Spleen (tissue), 11 donors: ENCODE results near the gene UTS2B. TPM values are rescaled to one million over a fixed set of nuclear protein-coding genes. Genes with fewer than 3 reads are reported as not detected.

Source experiments
- DNase-seq: peaks from one replicate; pipeline ENCODE4 v3.0.0-alpha.2; 2020
- H3K27ac ChIP-seq, 8 donors: fragments of 200-600 bp; sonication (generic) in 7 of 8; 1 replicate in 4 of 8; 2 replicates in 4 of 8; pipeline versions ENCODE4 v1.5.0 to v1.8.0; 2016 to 2021; ENCODE audit warnings: inconsistent platforms in 4 of 8, mild to moderate bottlenecking in 4 of 8, moderate library complexity in 1 of 8
- H3K27me3 ChIP-seq, 7 donors: fragments of 200-600 bp; sonication (generic) in 6 of 7; replicated peaks in 1 of 7; 1 replicate in 4 of 7; 2 replicates in 3 of 7; pipeline versions ENCODE4 v1.5.0 to v1.8.0; 2016 to 2021; ENCODE audit warnings: inconsistent platforms in 3 of 7, mild to moderate bottlenecking in 1 of 7
- H3K36me3 ChIP-seq, 6 donors: fragments of 200-600 bp; sonication (generic) in 5 of 6; 1 replicate in 4 of 6; 2 replicates in 2 of 6; pipeline versions ENCODE4 v1.5.0 to v1.8.0; 2016 to 2021; ENCODE audit warnings: inconsistent platforms in 2 of 6
- H3K4me1 ChIP-seq, 6 donors: fragments of 200-600 bp; sonication (generic) in 5 of 6; 1 replicate in 3 of 6; 2 replicates in 3 of 6; pipeline versions ENCODE4 v1.5.0 to v1.8.0; 2016 to 2021; ENCODE audit warnings: inconsistent platforms in 3 of 6
- H3K4me3 ChIP-seq, 8 donors: fragments of 200-600 bp; sonication (generic) in 7 of 8; 1 replicate in 4 of 8; 2 replicates in 4 of 8; pipeline versions ENCODE4 v1.5.0 to v1.8.0; 2016 to 2021; ENCODE audit warnings: inconsistent platforms in 4 of 8, mild to moderate bottlenecking in 4 of 8, moderate library complexity in 2 of 8
- H3K9me3 ChIP-seq, 8 donors: fragments of 200-600 bp; sonication (generic) in 7 of 8; 1 replicate in 4 of 8; 2 replicates in 4 of 8; pipeline versions ENCODE4 v1.5.0 to v1.8.0; 2016 to 2021; ENCODE audit warnings: inconsistent platforms in 4 of 8
- POLR2A ChIP-seq, 3 donors: fragments of 450-650 bp; IDR thresholded peaks; one replicate each; pipeline ENCODE4 v1.5.1; 2017; ENCODE audit warnings: antibody characterized with exemption in 3 of 3, mild to moderate bottlenecking in 1 of 3
- POLR2AphosphoS5 ChIP-seq, 3 donors: sonication (generic); formaldehyde crosslinking; IDR thresholded peaks; one replicate each; pipeline ENCODE4 v1.5.1; 2017; ENCODE audit warnings: antibody characterized with exemption in 3 of 3
- WGBS, 5 donors: extraction: QIAGEN DNeasy Blood & Tissue Kit in 3 of 5; methylation state at CpG; one replicate each; pipeline versions ENCODE4 v1.1.5 to v1.1.7; 2013 to 2018; 5-methylcytosine and 5-hydroxymethylcytosine counted together
- intact Hi-C: fragments of 100-400 bp; cut with DNase I; formaldehyde crosslinking; loops from one replicate; pipeline ENCODE4 v1.15.0; 2023; ENCODE audit warnings: low total_unique reads
- polyA plus RNA-seq, 3 donors: library from polyadenylated mRNA; stranded (reverse); fragments of 200-250 nt; gene quantifications; one replicate each; pipeline ENCODE4 v1.2.1, GENCODE V29; 2013
- total RNA-seq, 7 donors: library from RNA; depleted of rRNA in 3 of 7; stranded (reverse); fragments of >200 nt in 3 of 7; fragmentation: NEBNext Ultra II Directional in 4 of 7; extraction: Animal tissue kit (Norgen Biotek cat#: 25700) in 4 of 7; gene quantifications; one replicate each; pipeline versions ENCODE4 v1.1.0 to v1.2.1, GENCODE V29; 2016 to 2021
- TF ChIP-seq, protein P1 (sequence below), 11 experiments: fragments of 200-600 bp in 7 of 11; fragments of 450-650 bp in 4 of 11; sonication (generic) in 4 of 11; IDR thresholded peaks in 8 of 11; conservative IDR thresholded peaks in 3 of 11; 1 replicate in 7 of 11; 2 replicates in 4 of 11; pipeline versions ENCODE4 v1.4.0 to v1.8.0; 2016 to 2021; ENCODE audit warnings: antibody characterized with exemption in 11 of 11, inconsistent platforms in 4 of 11, mild to moderate bottlenecking in 1 of 11
- donor health status: healthy with polysubstance abuse.
- donor health status: DM: no; HTN: no; CAD: no; lungs with moderate emphysema.
- donor health status: DM: no; HTN: no; CAD: no.
- donor health status: Bipolar disorder and iron deficiency.
- donor health status: healthy.
- donor health status: DM: no; HTN: no; CAD: no.
- donor health status: DM: yes; HTN: yes; CAD: no.

Gene UTS2B
- total and polyA plus RNA-seq, 10 donors, result 0.20 to 3.2 (median 0.54) TPM; not detected in 1

DNA sequence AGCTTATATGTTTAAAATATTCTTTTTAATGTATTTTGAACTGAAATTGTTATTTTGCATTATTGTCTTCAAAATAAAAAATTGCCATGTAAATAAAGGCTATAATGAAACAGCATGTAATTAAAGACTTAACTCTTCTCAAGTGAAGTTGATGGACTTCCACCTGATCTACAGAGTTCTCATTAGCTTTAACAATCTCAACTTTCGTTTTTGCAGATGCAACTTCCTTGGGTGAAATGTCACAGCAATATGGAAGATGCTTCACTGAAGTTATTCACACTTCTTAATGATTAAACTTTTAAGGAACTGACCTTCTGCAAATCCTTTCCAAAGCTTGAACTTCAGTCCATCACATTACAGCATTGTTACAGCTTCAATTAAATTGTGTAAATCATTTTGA lies 67.7 kb downstream of the UTS2B start:
- Histone ChIP-seq H3K4me3 (no peak overlapping the region), H3K9me3 (no peaks in the 10 kb centered on the region), H3K27ac (peak overlapping the region in 5 of 8 donors; percentile 0 to 71 (median 63)), H3K36me3 (no peaks in the 10 kb centered on the region), H3K4me1 (peaks cover 9 to 41% (median 23%) of the 10 kb centered on the region in 6 donors), H3K27me3 (no peaks in the 10 kb centered on the region)
- 43 to 77% (median 45%) methylated on average over 1 of the region's 1 CpG for WGBS, 5 donors
- no peak for DNase-seq
- TF ChIP-seq POLR2AphosphoS5 (IDR thresholded peaks at IDR 0.05), result no peak
- no peak for TF ChIP-seq POLR2A (IDR thresholded peaks at IDR 0.05)
- TF ChIP-seq, protein P1, sequence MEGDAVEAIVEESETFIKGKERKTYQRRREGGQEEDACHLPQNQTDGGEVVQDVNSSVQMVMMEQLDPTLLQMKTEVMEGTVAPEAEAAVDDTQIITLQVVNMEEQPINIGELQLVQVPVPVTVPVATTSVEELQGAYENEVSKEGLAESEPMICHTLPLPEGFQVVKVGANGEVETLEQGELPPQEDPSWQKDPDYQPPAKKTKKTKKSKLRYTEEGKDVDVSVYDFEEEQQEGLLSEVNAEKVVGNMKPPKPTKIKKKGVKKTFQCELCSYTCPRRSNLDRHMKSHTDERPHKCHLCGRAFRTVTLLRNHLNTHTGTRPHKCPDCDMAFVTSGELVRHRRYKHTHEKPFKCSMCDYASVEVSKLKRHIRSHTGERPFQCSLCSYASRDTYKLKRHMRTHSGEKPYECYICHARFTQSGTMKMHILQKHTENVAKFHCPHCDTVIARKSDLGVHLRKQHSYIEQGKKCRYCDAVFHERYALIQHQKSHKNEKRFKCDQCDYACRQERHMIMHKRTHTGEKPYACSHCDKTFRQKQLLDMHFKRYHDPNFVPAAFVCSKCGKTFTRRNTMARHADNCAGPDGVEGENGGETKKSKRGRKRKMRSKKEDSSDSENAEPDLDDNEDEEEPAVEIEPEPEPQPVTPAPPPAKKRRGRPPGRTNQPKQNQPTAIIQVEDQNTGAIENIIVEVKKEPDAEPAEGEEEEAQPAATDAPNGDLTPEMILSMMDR (IDR thresholded peaks at IDR 0.05 in 8 of 11, conservative IDR thresholded peaks at IDR 0.05 in 3 of 11), result no peak
- intact Hi-C loops, result no loop called here

DNA sequence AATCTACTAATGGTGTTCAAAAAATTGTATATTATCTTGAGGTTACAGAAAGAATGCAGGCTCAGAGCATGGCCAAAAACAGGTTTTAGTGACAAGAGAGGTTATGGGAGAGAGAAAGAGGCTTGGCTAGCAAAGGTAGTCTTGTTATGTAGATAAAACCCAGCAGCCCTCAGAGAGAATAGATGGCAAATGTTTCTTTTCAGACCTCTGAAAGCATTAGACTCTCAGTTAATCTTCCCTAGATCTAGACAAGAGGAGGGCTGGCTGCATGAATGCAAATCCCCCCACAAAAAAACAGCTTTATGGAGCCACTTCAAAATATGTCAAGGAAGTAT lies 69.1 kb downstream of the UTS2B start:
- intact Hi-C loops, result no loop called here
- DNase-seq, result no peak

DNA sequence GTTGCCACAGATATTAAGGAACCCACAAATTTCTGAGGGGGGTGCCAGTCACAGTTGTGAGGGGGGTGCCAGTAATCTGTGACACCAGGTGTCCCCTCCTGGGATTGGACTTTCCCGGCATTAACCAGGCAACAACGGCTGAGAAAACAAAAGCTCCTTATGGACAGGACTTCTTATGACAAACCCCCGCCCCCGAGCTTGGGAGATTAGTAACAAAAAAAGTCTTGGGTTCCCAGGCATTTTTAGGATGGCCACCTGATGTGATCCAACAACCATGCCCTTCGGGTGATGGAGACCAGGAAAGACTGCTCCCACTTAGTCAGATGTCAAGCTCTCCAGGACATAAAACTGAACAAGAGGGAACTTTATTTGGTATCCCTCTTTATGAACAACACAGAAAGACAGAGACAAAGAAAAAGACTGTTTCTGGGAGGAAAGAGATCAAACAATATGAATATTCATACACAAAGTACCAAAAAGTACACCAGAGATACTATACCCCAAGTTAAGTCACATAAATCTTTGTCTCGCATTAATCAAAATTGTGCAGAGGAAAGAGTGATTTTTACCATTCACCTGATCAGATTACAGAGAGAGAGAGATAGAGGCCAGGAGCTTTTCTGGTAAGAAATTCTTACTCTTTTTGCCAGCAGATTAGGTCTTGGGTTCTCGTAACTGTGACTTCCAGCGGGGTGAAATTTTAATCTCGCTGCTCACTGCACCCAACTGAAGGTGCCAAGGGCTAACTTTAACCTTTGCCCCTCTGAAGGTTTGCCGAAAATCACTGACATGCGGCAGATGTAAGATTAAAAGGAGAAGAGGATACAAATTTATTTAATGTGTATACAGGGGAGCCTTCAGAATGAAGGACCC lies 69.7 kb downstream of the UTS2B start:
- H3K4me1 ChIP-seq, result peaks cover 9 to 54% (median 28%) of the 10 kb centered on the region in 6 donors
- intact Hi-C loops, result no loop called here
- no peaks in the 10 kb centered on the region for H3K36me3 ChIP-seq
- WGBS, 5 donors, result 88 to 95% (median 93%) methylated on average over 11 of the region's 11 CpGs
- no peak for DNase-seq
- no peak overlapping the region for H3K4me3 ChIP-seq
- no peaks in the 10 kb centered on the region for H3K9me3 ChIP-seq
- H3K27me3 ChIP-seq, result no peaks in the 10 kb centered on the region
- no peak overlapping the region for H3K27ac ChIP-seq
- TF ChIP-seq POLR2A (IDR thresholded peaks at IDR 0.05), result no peak
- TF ChIP-seq, protein P1 (IDR thresholded peaks at IDR 0.05 in 8 of 11, conservative IDR thresholded peaks at IDR 0.05 in 3 of 11), result no peak
- no peak for TF ChIP-seq POLR2AphosphoS5 (IDR thresholded peaks at IDR 0.05)

More for the DNA sequence above, 69.1 kb downstream of the UTS2B start:
- H3K4me1 ChIP-seq, result peaks cover 9 to 50% (median 26%) of the 10 kb centered on the region in 6 donors
- H3K27ac ChIP-seq, result no peak overlapping the region
- H3K9me3 ChIP-seq, result no peaks in the 10 kb centered on the region
- no peaks in the 10 kb centered on the region for H3K27me3 ChIP-seq
- H3K4me3 ChIP-seq, result no peak overlapping the region
- no peak for TF ChIP-seq POLR2AphosphoS5 (IDR thresholded peaks at IDR 0.05)
- TF ChIP-seq POLR2A (IDR thresholded peaks at IDR 0.05), result no peak
- TF ChIP-seq, protein P1 (IDR thresholded peaks at IDR 0.05 in 8 of 11, conservative IDR thresholded peaks at IDR 0.05 in 3 of 11), result no peak
- H3K36me3 ChIP-seq, result no peaks in the 10 kb centered on the region

DNA sequence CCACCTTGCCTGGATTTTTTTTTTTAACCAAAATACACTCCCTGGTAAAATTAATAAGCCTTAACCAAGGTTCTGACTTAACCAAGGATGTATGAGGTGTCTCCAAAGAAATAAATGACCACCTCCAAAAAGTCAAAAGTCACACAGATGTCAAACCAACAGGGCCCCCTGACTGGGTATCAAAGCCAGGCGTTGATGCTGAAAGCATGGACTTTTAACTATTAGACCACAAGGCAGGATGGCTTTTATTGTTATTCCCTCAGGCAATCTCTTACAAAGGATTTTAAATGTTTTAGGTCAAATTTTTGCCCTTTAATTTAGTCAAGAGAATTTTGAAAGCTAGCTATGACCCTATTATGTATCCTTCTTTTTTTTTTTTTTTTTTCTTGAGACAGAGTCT lies 70.8 kb downstream of the UTS2B start:
- WGBS, 5 donors, result 0 to 89% (median 89%) methylated on average over 1 of the region's 1 CpG
- DNase-seq, result no peak
- intact Hi-C loops, result no loop called here
- Histone ChIP-seq H3K4me1 (peaks cover 15 to 63% (median 35%) of the 10 kb centered on the region in 6 donors), H3K9me3 (no peaks in the 10 kb centered on the region), H3K36me3 (no peaks in the 10 kb centered on the region), H3K27me3 (no peaks in the 10 kb centered on the region), H3K4me3 (peak overlapping the region in 1 of 8 donors; percentile 20), H3K27ac (peak overlapping the region in 3 of 8 donors; percentile 19 to 44 (median 29))
- no peak for TF ChIP-seq POLR2A (IDR thresholded peaks at IDR 0.05)
- TF ChIP-seq, protein P1 (IDR thresholded peaks at IDR 0.05 in 8 of 11, conservative IDR thresholded peaks at IDR 0.05 in 3 of 11), result no peak
- TF ChIP-seq POLR2AphosphoS5 (IDR thresholded peaks at IDR 0.05), result no peak
